ENCODE results near the gene PRDX5.

Gene PRDX5

DNA sequence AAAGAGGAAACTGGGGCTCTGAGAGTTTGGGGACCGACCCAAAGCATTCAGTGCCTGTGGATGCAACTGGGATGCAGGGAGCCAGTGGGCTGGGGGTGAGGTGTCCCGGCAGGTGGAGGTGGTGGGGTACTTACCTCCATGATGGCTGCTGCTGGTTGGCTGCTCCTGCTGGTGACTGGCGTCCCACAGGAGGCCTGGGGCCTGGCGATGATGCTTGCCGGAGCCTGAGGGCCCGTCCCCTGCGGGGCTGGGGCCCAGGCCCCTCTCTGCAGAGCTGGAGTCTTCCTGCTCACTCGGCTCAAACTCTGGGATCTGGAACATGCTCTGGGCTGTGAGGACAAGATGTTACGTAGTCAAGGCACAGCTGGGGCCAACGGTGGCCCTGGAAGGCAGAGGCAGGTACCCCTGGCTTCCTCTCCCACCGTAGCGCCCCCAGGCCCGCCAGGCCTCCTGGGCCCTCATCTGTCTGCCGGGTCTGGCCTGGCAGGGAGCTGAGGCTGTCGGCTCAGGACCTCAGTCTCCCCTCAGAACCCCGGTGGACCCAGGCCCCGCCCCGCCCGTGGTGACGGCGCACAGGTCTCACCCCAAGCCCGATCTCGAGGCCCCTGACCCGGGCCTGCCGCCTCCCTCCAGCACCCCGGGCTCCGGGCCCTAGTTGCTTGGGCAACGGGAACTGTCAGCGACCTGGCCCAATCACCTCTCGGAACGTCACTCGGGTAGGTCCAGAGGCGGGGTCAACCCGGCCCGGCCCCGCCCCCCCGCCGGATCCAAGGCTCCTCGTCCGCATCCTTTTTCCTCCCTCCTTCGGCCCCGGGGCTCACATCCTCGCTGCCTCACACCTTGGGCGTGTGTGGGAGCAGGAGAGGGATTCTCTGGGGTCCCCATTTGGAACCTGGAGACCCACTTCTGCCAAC is 33.6 kb upstream of the PRDX5 start, which contains the start of gene BAD (continued):
- TF ChIP-seq ZNF785 (tag by site-specific recombination; IDR thresholded peaks at IDR 0.05) = no peak
- TF ChIP-seq ZNF670 (tag by site-specific recombination; IDR thresholded peaks at IDR 0.05; ENCODE audit: low read depth) = no peak
- TF ChIP-seq IKZF3 (tag by site-specific recombination; IDR thresholded peaks at IDR 0.05) = no peak; the same call in 1 of the 2 replicates
- no peak for TF ChIP-seq TCF7L2 (IDR thresholded peaks at IDR 0.05; ENCODE audit: borderline replicate concordance, low read depth, low read length)
- TF ChIP-seq ZNF629 (tag by site-specific recombination; IDR thresholded peaks at IDR 0.05) = peak; percentile 28; the same call in 1 of the 2 replicates
- TF ChIP-seq, protein P1, sequence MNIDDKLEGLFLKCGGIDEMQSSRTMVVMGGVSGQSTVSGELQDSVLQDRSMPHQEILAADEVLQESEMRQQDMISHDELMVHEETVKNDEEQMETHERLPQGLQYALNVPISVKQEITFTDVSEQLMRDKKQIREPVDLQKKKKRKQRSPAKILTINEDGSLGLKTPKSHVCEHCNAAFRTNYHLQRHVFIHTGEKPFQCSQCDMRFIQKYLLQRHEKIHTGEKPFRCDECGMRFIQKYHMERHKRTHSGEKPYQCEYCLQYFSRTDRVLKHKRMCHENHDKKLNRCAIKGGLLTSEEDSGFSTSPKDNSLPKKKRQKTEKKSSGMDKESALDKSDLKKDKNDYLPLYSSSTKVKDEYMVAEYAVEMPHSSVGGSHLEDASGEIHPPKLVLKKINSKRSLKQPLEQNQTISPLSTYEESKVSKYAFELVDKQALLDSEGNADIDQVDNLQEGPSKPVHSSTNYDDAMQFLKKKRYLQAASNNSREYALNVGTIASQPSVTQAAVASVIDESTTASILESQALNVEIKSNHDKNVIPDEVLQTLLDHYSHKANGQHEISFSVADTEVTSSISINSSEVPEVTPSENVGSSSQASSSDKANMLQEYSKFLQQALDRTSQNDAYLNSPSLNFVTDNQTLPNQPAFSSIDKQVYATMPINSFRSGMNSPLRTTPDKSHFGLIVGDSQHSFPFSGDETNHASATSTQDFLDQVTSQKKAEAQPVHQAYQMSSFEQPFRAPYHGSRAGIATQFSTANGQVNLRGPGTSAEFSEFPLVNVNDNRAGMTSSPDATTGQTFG (tag by site-specific recombination; IDR thresholded peaks at IDR 0.05; ENCODE audit: borderline replicate concordance) = no peak
- TF ChIP-seq, protein P2, sequence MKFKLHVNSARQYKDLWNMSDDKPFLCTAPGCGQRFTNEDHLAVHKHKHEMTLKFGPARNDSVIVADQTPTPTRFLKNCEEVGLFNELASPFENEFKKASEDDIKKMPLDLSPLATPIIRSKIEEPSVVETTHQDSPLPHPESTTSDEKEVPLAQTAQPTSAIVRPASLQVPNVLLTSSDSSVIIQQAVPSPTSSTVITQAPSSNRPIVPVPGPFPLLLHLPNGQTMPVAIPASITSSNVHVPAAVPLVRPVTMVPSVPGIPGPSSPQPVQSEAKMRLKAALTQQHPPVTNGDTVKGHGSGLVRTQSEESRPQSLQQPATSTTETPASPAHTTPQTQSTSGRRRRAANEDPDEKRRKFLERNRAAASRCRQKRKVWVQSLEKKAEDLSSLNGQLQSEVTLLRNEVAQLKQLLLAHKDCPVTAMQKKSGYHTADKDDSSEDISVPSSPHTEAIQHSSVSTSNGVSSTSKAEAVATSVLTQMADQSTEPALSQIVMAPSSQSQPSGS (tag by site-specific recombination; IDR thresholded peaks at IDR 0.05; ENCODE audit: low read depth) = no peak

DNA sequence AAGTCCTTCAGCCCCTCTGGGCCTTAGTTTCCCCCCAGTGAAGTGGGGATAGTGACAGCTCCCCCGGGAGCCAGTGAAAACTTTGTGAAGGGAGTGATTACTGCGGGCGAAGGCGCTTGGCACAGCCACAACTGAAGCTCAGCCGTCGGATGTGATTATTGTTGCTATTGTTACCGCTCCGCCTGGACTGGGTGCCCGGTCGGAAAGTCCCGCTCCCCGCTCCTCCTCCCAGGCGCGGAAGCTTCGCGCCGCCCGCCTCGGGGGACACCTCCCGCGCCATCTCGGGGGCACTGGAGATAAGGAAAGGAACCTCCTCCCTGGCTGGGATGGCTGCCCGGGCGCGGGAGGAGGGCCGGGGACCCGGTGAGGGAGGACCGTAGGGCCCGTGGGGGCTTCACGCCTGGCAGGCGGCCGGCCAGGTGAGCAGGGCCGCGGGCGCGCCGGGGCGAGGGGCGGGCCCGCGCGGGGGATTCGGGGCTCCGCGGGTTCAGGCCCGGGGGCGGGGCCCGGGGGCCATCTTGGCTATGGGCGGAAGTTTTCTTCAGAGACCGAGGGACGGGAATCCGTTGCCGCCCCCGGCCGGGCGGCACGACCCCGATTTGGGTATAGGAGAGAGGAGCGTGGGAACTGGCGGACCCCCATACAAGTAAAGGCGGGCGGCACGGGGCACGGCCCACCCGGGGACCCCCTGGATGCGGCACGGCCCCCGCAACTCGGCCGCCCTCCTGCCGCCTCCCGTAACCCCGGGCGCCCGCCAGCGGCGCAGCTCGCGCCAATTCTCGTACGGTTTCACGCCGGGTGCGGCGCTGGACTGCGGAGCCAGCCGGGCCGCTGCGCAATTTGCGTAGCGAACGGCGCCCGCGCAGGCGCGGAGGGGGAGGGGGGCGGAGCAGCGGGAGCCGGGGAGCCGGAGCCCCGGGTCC is 32.7 kb upstream of the PRDX5 start, which contains the start of gene GPR137:
GPR137 (plus strand) TSS at position 887 of the 923 bp plus-strand sequence. CDS start 677 bp downstream, outside the sequence.
- ChIA-PET POLR2A (interaction anchor here (0.6 to 3.5 kb wide), 15 partner anchors 10 to 104 kb away, joined by 3 to 41 read pairs (median 5); partner anchors contain the start of genes DNAJC4, ESRRA, FKBP2 and PRDX5), CTCF (interaction anchor here (0.6 to 1.8 kb wide), 9 partner anchors 10 to 133 kb away, joined by 3 to 9 read pairs (median 5); partner anchors contain the start of genes CATSPERZ and PLCB3)
- no peaks in the 10 kb centered on the region; the same call in 1 of the 2 replicates for H3K4me1 ChIP-seq (ENCODE audit: control insufficient read depth, insufficient read depth, low read length)
- H3K36me3 ChIP-seq (ENCODE audit: control insufficient read depth in 2 of 2, insufficient read depth in 1 of 2, low read length in 2 of 2) = peaks cover 9 to 48% of the 10 kb centered on the region in 2 experiments; a peak in 2 of 3 replicates
- peak within 1 kb of the TSS; percentile 75 for H3K27ac ChIP-seq (ENCODE audit: extremely low read depth, low read depth, low read length)
- H3K4me3 ChIP-seq (ENCODE audit: low read depth, low read length) = peak within 1 kb of the TSS; percentile 82
- H3K9me3 ChIP-seq (ENCODE audit: control insufficient read depth, insufficient read depth, low read depth, low read length) = no peaks in the 10 kb centered on the region
- TF ChIP-seq ZNF837 (tag by site-specific recombination; IDR thresholded peaks at IDR 0.05) (no peak), SETDB1 (IDR thresholded peaks at IDR 0.05; ENCODE audit: insufficient read length, low read length) (no peak), ZNF221 (tag by site-specific recombination; IDR thresholded peaks at IDR 0.05; ENCODE audit: borderline replicate concordance) (no peak), ZNF133 (tag by site-specific recombination; IDR thresholded peaks at IDR 0.05) (no peak), ZBTB8A (tag by site-specific recombination; IDR thresholded peaks at IDR 0.05) (peak; percentile 65), ZSCAN30 (tag by site-specific recombination; IDR thresholded peaks at IDR 0.05) (no peak), ZNF350 (tag by site-specific recombination; IDR thresholded peaks at IDR 0.05) (no peak), ZNF510 (tag by site-specific recombination; IDR thresholded peaks at IDR 0.05; ENCODE audit: insufficient replicate concordance) (no peak), ZNF791 (tag by site-specific recombination; IDR thresholded peaks at IDR 0.05) (no peak), SP3 (tag by site-specific recombination; IDR thresholded peaks at IDR 0.05) (peak; percentile 55; the same call in 1 of the 2 replicates)
- TF ChIP-seq, protein P3, sequence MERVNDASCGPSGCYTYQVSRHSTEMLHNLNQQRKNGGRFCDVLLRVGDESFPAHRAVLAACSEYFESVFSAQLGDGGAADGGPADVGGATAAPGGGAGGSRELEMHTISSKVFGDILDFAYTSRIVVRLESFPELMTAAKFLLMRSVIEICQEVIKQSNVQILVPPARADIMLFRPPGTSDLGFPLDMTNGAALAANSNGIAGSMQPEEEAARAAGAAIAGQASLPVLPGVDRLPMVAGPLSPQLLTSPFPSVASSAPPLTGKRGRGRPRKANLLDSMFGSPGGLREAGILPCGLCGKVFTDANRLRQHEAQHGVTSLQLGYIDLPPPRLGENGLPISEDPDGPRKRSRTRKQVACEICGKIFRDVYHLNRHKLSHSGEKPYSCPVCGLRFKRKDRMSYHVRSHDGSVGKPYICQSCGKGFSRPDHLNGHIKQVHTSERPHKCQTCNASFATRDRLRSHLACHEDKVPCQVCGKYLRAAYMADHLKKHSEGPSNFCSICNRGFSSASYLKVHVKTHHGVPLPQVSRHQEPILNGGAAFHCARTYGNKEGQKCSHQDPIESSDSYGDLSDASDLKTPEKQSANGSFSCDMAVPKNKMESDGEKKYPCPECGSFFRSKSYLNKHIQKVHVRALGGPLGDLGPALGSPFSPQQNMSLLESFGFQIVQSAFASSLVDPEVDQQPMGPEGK (tag by site-specific recombination; IDR thresholded peaks at IDR 0.05) = peak; percentile 71
- TF ChIP-seq, protein P4, sequence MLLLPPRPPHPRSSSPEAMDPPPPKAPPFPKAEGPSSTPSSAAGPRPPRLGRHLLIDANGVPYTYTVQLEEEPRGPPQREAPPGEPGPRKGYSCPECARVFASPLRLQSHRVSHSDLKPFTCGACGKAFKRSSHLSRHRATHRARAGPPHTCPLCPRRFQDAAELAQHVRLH (tag by site-specific recombination; IDR thresholded peaks at IDR 0.05) = no peak
- TF ChIP-seq, protein P5, sequence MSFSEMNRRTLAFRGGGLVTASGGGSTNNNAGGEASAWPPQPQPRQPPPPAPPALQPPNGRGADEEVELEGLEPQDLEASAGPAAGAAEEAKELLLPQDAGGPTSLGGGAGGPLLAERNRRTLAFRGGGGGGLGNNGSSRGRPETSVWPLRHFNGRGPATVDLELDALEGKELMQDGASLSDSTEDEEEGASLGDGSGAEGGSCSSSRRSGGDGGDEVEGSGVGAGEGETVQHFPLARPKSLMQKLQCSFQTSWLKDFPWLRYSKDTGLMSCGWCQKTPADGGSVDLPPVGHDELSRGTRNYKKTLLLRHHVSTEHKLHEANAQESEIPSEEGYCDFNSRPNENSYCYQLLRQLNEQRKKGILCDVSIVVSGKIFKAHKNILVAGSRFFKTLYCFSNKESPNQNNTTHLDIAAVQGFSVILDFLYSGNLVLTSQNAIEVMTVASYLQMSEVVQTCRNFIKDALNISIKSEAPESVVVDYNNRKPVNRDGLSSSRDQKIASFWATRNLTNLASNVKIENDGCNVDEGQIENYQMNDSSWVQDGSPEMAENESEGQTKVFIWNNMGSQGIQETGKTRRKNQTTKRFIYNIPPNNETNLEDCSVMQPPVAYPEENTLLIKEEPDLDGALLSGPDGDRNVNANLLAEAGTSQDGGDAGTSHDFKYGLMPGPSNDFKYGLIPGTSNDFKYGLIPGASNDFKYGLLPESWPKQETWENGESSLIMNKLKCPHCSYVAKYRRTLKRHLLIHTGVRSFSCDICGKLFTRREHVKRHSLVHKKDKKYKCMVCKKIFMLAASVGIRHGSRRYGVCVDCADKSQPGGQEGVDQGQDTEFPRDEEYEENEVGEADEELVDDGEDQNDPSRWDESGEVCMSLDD (tag by site-specific recombination; IDR thresholded peaks at IDR 0.05) = peak; percentile 69; the same call in 1 of the 2 replicates

Data from HEK293 (cell line).